Suprapubic skin (tissue), 4 donors: ENCODE results near the gene ENKD1. TPM values are rescaled to one million over a fixed set of nuclear protein-coding genes. Genes with fewer than 3 reads are reported as not detected.

Experiments
- DNase-seq, 2 donors: peaks; one replicate each; pipeline ENCODE4 v3.0.0-alpha.2; 2019; ENCODE audit warnings: low spot score in 2 of 2
- H3K27ac ChIP-seq: fragments of 200-600 bp; sonication (generic); one replicate; pipeline ENCODE4 v1.5.1; 2019
- H3K27me3 ChIP-seq: fragments of 200-600 bp; sonication (generic); one replicate; pipeline ENCODE4 v1.5.1; 2019
- H3K36me3 ChIP-seq: fragments of 200-600 bp; sonication (generic); one replicate; pipeline ENCODE4 v1.5.1; 2019
- H3K4me1 ChIP-seq: fragments of 200-600 bp; sonication (generic); one replicate; pipeline ENCODE4 v1.5.1; 2019
- H3K4me3 ChIP-seq: fragments of 200-600 bp; sonication (generic); one replicate; pipeline ENCODE4 v1.5.1; 2019; ENCODE audit warnings: mild to moderate bottlenecking
- H3K9me3 ChIP-seq: fragments of 200-600 bp; sonication (generic); one replicate; pipeline ENCODE4 v1.5.1; 2019
- EP300 ChIP-seq: sonication (generic); formaldehyde crosslinking; IDR thresholded peaks from one replicate; pipeline ENCODE4 v1.6.1; 2017; ENCODE audit warnings: antibody characterized with exemption
- POLR2A ChIP-seq, 2 donors: fragments of 450-650 bp; IDR thresholded peaks; one replicate each; pipeline ENCODE4 v1.6.1; 2017; ENCODE audit warnings: antibody characterized with exemption in 2 of 2, mild to moderate bottlenecking in 2 of 2, moderate library complexity in 2 of 2
- POLR2AphosphoS5 ChIP-seq, 3 donors: sonication (generic); formaldehyde crosslinking; IDR thresholded peaks; one replicate each; pipeline ENCODE4 v1.6.1; 2017; ENCODE audit warnings: antibody characterized with exemption in 3 of 3
- WGBS: methylation state at CpG from one replicate; pipeline ENCODE4 v1.1.5; 2018; 5-methylcytosine and 5-hydroxymethylcytosine counted together
- total RNA-seq, 4 donors: library from RNA; depleted of rRNA; stranded (reverse); fragments of >200 nt; gene quantifications; one replicate each; pipeline ENCODE4 v1.1.0, GENCODE V29; 2016
- TF ChIP-seq, protein P1 (sequence below), 2 donors: fragments of 200-600 bp in 1 of 2; fragments of 450-650 bp in 1 of 2; sonication (generic) in 1 of 2; IDR thresholded peaks; one replicate each; pipeline ENCODE4 v1.5.1; 2016 to 2019; ENCODE audit warnings: antibody characterized with exemption in 2 of 2, mild to moderate bottlenecking in 1 of 2, moderate library complexity in 1 of 2

ENKD1 gene
- total RNA-seq, 4 donors from 2014 or later, result 10.1 to 33.6 (median 13.7) TPM

DNA sequence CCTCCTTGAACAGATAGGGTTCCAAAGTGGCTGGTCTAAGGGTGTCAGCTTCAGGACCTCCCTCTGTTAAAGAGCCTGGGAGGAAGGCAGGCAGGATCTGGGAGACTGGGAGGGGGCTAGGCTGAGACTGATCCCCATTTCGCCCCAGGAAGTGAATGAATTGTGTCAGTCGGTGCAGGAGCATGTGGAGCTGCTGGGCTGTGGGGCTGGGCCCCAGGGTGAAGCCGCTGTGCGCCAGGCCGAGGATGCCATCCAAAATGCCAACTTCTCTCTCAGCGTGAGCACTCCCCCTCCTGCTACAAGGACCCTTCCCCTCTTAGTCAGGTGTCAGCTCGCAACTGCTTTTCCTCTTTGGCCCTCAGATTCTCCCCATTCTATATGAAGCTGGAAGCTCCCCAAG, 15.5 kb downstream of the ENKD1 start:
- TF ChIP-seq POLR2AphosphoS5 (IDR thresholded peaks at IDR 0.05) (no peak), POLR2A (IDR thresholded peaks at IDR 0.05) (no peak), EP300 (no peak)
- TF ChIP-seq, protein P1, sequence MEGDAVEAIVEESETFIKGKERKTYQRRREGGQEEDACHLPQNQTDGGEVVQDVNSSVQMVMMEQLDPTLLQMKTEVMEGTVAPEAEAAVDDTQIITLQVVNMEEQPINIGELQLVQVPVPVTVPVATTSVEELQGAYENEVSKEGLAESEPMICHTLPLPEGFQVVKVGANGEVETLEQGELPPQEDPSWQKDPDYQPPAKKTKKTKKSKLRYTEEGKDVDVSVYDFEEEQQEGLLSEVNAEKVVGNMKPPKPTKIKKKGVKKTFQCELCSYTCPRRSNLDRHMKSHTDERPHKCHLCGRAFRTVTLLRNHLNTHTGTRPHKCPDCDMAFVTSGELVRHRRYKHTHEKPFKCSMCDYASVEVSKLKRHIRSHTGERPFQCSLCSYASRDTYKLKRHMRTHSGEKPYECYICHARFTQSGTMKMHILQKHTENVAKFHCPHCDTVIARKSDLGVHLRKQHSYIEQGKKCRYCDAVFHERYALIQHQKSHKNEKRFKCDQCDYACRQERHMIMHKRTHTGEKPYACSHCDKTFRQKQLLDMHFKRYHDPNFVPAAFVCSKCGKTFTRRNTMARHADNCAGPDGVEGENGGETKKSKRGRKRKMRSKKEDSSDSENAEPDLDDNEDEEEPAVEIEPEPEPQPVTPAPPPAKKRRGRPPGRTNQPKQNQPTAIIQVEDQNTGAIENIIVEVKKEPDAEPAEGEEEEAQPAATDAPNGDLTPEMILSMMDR (IDR thresholded peaks at IDR 0.05), result no peak
- no peak overlapping the region for H3K27ac ChIP-seq
- 71% methylated on average over 6 of the region's 7 CpGs for WGBS
- no peak overlapping the region for H3K4me3 ChIP-seq
- H3K4me1 ChIP-seq, result peaks cover 35% of the 10 kb centered on the region
- no peaks in the 10 kb centered on the region for H3K36me3 ChIP-seq
- DNase-seq, result peak in 1 of 2 donors; percentile 34
- H3K9me3 ChIP-seq, result no peaks in the 10 kb centered on the region
- H3K27me3 ChIP-seq, result peaks cover 88% of the 10 kb centered on the region

DNA sequence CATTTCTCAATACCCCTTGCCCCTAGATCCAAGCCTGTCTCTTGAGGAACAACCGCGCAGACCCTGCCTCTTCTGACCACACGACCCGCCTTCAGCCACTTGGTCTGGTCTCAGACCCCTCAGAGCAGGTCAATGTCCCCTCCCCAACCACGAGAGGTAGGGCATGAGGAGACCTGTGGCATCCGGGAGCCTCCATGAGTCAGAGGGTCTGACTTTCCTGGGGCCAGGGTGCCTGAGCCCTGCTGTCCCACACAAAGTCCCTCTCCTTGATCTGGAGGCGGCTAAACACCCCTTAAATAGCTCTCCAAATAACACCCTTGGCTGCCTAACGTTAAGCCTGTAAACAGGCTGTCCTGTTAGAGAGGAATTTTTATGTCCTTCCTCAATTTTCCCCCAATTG, 16.5 kb downstream of the ENKD1 start:
- H3K27me3 ChIP-seq, result peaks cover 97% of the 10 kb centered on the region
- no peak overlapping the region for H3K27ac ChIP-seq
- no peak overlapping the region for H3K4me3 ChIP-seq
- no peaks in the 10 kb centered on the region for H3K9me3 ChIP-seq
- TF ChIP-seq EP300 (no peak), POLR2A (IDR thresholded peaks at IDR 0.05) (no peak), POLR2AphosphoS5 (IDR thresholded peaks at IDR 0.05) (no peak)
- TF ChIP-seq, protein P1 (IDR thresholded peaks at IDR 0.05), result no peak
- H3K4me1 ChIP-seq, result peaks cover 38% of the 10 kb centered on the region
- WGBS, result 65% methylated on average over 8 of the region's 8 CpGs
- H3K36me3 ChIP-seq, result no peaks in the 10 kb centered on the region
- DNase-seq, result peak in 1 of 2 donors; percentile 53

DNA sequence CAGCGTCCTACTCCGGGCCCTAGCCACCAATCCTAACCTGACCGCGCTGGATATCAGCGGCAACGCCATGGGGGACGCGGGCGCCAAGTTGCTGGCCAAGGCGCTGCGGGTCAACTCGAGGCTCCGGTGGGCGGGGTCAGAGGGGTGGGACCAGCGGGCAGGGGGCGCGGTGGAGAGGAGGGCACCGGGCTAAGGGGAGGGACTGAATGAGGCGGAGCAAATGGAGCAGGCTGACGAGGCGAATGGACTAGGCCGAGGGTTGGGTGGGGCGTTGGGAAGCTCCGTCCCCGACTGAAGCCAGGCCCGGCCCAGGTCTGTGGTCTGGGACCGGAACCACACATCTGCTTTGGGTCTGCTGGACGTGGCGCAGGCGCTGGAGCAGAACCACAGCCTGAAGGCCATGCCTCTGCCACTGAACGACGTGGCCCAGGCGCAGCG, 17.0 kb downstream of the ENKD1 start:
- Histone ChIP-seq H3K4me3 (peak overlapping the region; percentile 18), H3K27ac (no peak overlapping the region), H3K4me1 (peaks cover 42% of the 10 kb centered on the region), H3K9me3 (no peaks in the 10 kb centered on the region), H3K36me3 (no peaks in the 10 kb centered on the region), H3K27me3 (peaks cover 97% of the 10 kb centered on the region)
- TF ChIP-seq POLR2AphosphoS5 (IDR thresholded peaks at IDR 0.05) (no peak), EP300 (no peak)
- TF ChIP-seq, protein P1 (IDR thresholded peaks at IDR 0.05), result no peak
- DNase-seq, result peak in 1 of 2 donors; percentile 74
- 36% methylated on average over 31 of the region's 34 CpGs for WGBS

DNA sequence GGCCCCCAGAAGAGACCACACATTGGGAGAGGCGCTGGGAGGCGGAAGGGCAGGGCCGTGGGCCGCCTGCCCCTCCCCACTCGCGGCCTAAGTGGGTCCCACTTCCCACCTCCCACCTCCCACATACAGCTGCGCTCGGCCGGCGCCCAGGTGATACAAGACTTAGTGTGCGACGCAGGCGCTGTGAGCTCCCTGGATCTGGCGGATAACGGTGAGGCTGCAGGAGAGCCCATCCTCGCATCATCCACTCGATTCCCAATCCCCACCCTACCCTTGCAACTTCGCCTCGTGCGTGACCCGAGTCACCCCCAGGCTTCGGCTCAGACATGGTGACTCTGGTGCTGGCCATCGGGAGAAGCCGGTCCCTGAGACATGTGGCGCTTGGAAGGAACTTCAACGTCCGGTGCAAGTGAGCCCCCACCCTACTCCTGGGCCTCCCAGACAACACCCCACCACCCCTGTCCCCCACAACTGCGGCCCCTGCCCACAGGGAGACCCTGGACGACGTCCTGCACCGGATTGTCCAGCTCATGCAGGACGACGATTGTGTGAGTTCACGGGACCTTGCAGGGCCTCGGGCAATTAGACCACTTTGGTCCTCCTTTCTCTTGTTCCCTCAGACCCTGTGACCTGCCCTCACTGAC, 17.7 kb downstream of the ENKD1 start:
- 59% methylated on average over 9 of the region's 35 CpGs for WGBS

More for the DNA sequence above, 17.7 kb downstream of the ENKD1 start:
- Histone ChIP-seq H3K27ac (no peak overlapping the region), H3K36me3 (no peaks in the 10 kb centered on the region), H3K9me3 (no peaks in the 10 kb centered on the region), H3K4me3 (peak overlapping the region; percentile 18), H3K4me1 (peaks cover 40% of the 10 kb centered on the region), H3K27me3 (peaks cover 90% of the 10 kb centered on the region)
- TF ChIP-seq POLR2A (IDR thresholded peaks at IDR 0.05) (no peak), POLR2AphosphoS5 (IDR thresholded peaks at IDR 0.05) (no peak), EP300 (no peak)
- TF ChIP-seq, protein P1 (IDR thresholded peaks at IDR 0.05), result no peak
- DNase-seq, result peak in 1 of 2 donors; percentile 61
